H9 (cell line): ENCODE data around the gene FBXO11. TPM values are rescaled to one million over a fixed set of nuclear protein-coding genes. Genes with fewer than 3 reads are reported as not detected.

ENCODE experiments used
- DNase-seq: peaks from one replicate; pipeline ENCODE4 v3.0.0-alpha.2; 2017
- H2AFZ ChIP-seq: one replicate; pipeline ENCODE4 v1.6.1; 2013; ENCODE audit warnings: mild to moderate bottlenecking, low read length, control low read depth, moderate library complexity
- H2AK5ac ChIP-seq: 2 replicates; pipeline ENCODE4 v1.6.1; 2013; ENCODE audit warnings: low read length, control low read depth, mixed read lengths; ENCODE audit not compliant: insufficient read length
- H2BK120ac ChIP-seq: one replicate; pipeline ENCODE4 v1.6.1; 2013; ENCODE audit warnings: low read depth, mild to moderate bottlenecking, low read length, control low read depth, inconsistent platforms; ENCODE audit not compliant: poor library complexity, severe bottlenecking
- H2BK12ac ChIP-seq: 2 replicates; pipeline ENCODE4 v1.6.1; 2013; ENCODE audit warnings: low read length, control low read depth, mixed read lengths, low read depth; ENCODE audit not compliant: insufficient read length
- H2BK15ac ChIP-seq: 2 replicates; pipeline ENCODE4 v1.6.1; 2013; ENCODE audit warnings: low read depth, low read length, control low read depth
- H2BK20ac ChIP-seq: one replicate; pipeline ENCODE4 v1.6.1; 2013; ENCODE audit warnings: low read depth, mild to moderate bottlenecking, low read length, control low read depth, inconsistent platforms; ENCODE audit not compliant: poor library complexity, severe bottlenecking
- H2BK5ac ChIP-seq: 2 replicates; pipeline ENCODE4 v1.6.1; 2013; ENCODE audit warnings: low read length, control low read depth, mixed read lengths; ENCODE audit not compliant: insufficient read length
- H3K14ac ChIP-seq: 2 replicates; pipeline ENCODE4 v1.6.1; 2013; ENCODE audit warnings: low read length, control low read depth; ENCODE audit not compliant: insufficient read depth
- H3K18ac ChIP-seq: 2 replicates; pipeline ENCODE4 v1.6.1; 2013; ENCODE audit warnings: low read depth, mild to moderate bottlenecking, mixed read lengths, low read length, control low read depth; ENCODE audit not compliant: insufficient read length
- H3K23ac ChIP-seq: 2 replicates; pipeline ENCODE4 v1.6.1; 2013; ENCODE audit warnings: low read length, control low read depth, mixed read lengths, low read depth; ENCODE audit not compliant: insufficient read length
- H3K23me2 ChIP-seq: 2 replicates; pipeline ENCODE4 v1.6.1; 2013; ENCODE audit warnings: low read depth, mild to moderate bottlenecking, mixed read lengths, low read length, control low read depth; ENCODE audit not compliant: insufficient read length, poor library complexity, severe bottlenecking
- H3K27ac ChIP-seq: 2 replicates; pipeline ENCODE4 v1.5.1; 2013; ENCODE audit warnings: low read length, control low read depth, mixed read lengths, low read depth; ENCODE audit not compliant: insufficient read length
- H3K27me3 ChIP-seq: 2 replicates; pipeline ENCODE4 v1.6.1; 2013; ENCODE audit warnings: low read length, control low read depth, inconsistent platforms; ENCODE audit not compliant: insufficient read depth
- H3K4ac ChIP-seq: 2 replicates; pipeline ENCODE4 v1.6.1; 2013; ENCODE audit warnings: low read depth, mild to moderate bottlenecking, control low read depth, inconsistent platforms, low read length, moderate library complexity
- H3K4me1 ChIP-seq: 2 replicates; pipeline ENCODE4 v1.6.1; 2013; ENCODE audit warnings: low read length, control low read depth, inconsistent platforms; ENCODE audit not compliant: insufficient read depth
- H3K4me2 ChIP-seq: 2 replicates; pipeline ENCODE4 v1.6.1; 2013; ENCODE audit warnings: low read length, control low read depth, mixed read lengths; ENCODE audit not compliant: insufficient read length, insufficient read depth
- H3K56ac ChIP-seq: 2 replicates; pipeline ENCODE4 v1.6.1; 2013; ENCODE audit warnings: low read depth, mild to moderate bottlenecking, mixed read lengths, low read length, control low read depth; ENCODE audit not compliant: insufficient read length
- H3K79me1 ChIP-seq: 2 replicates; pipeline ENCODE4 v1.6.1; 2013; ENCODE audit warnings: low read depth, mild to moderate bottlenecking, moderate library complexity, low read length, control low read depth, inconsistent platforms; ENCODE audit not compliant: insufficient read depth, poor library complexity, severe bottlenecking
- H3K79me2 ChIP-seq: 2 replicates; pipeline ENCODE4 v1.6.1; 2013; ENCODE audit warnings: low read length, control low read depth, inconsistent platforms; ENCODE audit not compliant: insufficient read depth
- H3K9ac ChIP-seq: 2 replicates; pipeline ENCODE4 v1.6.1; 2013; ENCODE audit warnings: low read length, control low read depth, mixed read lengths; ENCODE audit not compliant: insufficient read length; ENCODE audit errors: extremely low read depth
- H3K9me3 ChIP-seq: one replicate; pipeline ENCODE4 v1.6.1; 2013; ENCODE audit warnings: low read depth, low read length, inconsistent platforms; ENCODE audit not compliant: control insufficient read depth
- H3T11ph ChIP-seq: one replicate; pipeline ENCODE4 v1.6.1; 2013; ENCODE audit warnings: mild to moderate bottlenecking, low read length, control low read depth, inconsistent platforms
- H4K20me1 ChIP-seq: one replicate; pipeline ENCODE4 v1.6.1; 2013; ENCODE audit not compliant: control insufficient read depth, insufficient read length, insufficient read depth
- H4K5ac ChIP-seq: 2 replicates; pipeline ENCODE4 v1.6.1; 2013; ENCODE audit warnings: low read depth, mild to moderate bottlenecking, mixed read lengths, low read length, control low read depth; ENCODE audit not compliant: insufficient read length
- H4K8ac ChIP-seq: replicated peaks from 2 replicates; pipeline ENCODE4 v1.6.1; 2013; ENCODE audit warnings: low read length, control low read depth, mixed read lengths, low read depth; ENCODE audit not compliant: insufficient read length
- H4K91ac ChIP-seq: 2 replicates; pipeline ENCODE4 v1.6.1; 2013; ENCODE audit warnings: low read depth, mild to moderate bottlenecking, moderate library complexity, mixed read lengths, low read length, control low read depth; ENCODE audit not compliant: insufficient read length
- H3K27ac Mint-ChIP-seq, 3 experiments: 2 replicates in 2 of 3; 3 replicates in 1 of 3; pipeline ENCODE4 v1.8.0; 2020 to 2021; ENCODE audit warnings: mixed read lengths in 3 of 3, mild to moderate bottlenecking in 1 of 3, moderate library complexity in 1 of 3
- H3K27me3 Mint-ChIP-seq: 2 replicates; pipeline ENCODE4 v1.8.0; 2021; ENCODE audit warnings: low read depth, mild to moderate bottlenecking, moderate library complexity, mixed read lengths
- H3K36me3 Mint-ChIP-seq, 3 experiments: 2 replicates in 2 of 3; 3 replicates in 1 of 3; pipeline ENCODE4 v1.8.0; 2020 to 2021; ENCODE audit warnings: low read depth in 3 of 3, mixed read lengths in 3 of 3; ENCODE audit not compliant: insufficient read depth in 1 of 3
- H3K4me1 Mint-ChIP-seq, 2 experiments: 2 replicates each; pipeline ENCODE4 v1.8.0; 2020; ENCODE audit warnings: mixed read lengths in 2 of 2
- H3K4me3 Mint-ChIP-seq, 2 experiments: 2 replicates in 1 of 2; 3 replicates in 1 of 2; pipeline ENCODE4 v1.8.0; 2020 to 2021; ENCODE audit warnings: mild to moderate bottlenecking in 2 of 2, mixed read lengths in 2 of 2, moderate library complexity in 1 of 2
- H3K9me3 Mint-ChIP-seq, 2 experiments: 2 replicates in 1 of 2; 3 replicates in 1 of 2; pipeline ENCODE4 v1.8.0; 2020; ENCODE audit warnings: mild to moderate bottlenecking in 2 of 2, mixed read lengths in 2 of 2, moderate library complexity in 1 of 2
- CTCF ChIP-seq: fragments of 200-600 bp; sonication (generic); conservative IDR thresholded peaks from 3 replicates; pipeline ENCODE4 v1.8.0; 2021; ENCODE audit warnings: antibody characterized with exemption, mild to moderate bottlenecking
- WGBS: extraction: QIAGEN DNeasy Blood & Tissue Kit; methylation state at CpG from one replicate; pipeline ENCODE4 v1.1.7; 2013; ENCODE audit warnings: missing lambda C conversion rate, low lambda C conversion rate, mixed read lengths; ENCODE audit not compliant: insufficient read length; ENCODE audit errors: extremely low coverage; 5-methylcytosine and 5-hydroxymethylcytosine counted together
- long read RNA-seq: library from polyadenylated mRNA; unstranded; transcript quantifications from one replicate; pipeline ENCODE4 v2.0.0, GENCODE V29; 2020
- total RNA-seq: library from RNA; stranded (reverse); gene quantifications from 2 replicates; pipeline ENCODE4 v1.2.1, GENCODE V29; 2021

FBXO11 gene
- 66.1 and 68.8 TPM in 2 replicates for total RNA-seq
- long read RNA-seq, full-length matches to known transcripts, result 13 of 46 reads
- long read RNA-seq, partial matches to known transcripts, result 14 of 46 reads
- long read RNA-seq, other reads (novel, unspliced or antisense), result 19 of 46 reads

DNA sequence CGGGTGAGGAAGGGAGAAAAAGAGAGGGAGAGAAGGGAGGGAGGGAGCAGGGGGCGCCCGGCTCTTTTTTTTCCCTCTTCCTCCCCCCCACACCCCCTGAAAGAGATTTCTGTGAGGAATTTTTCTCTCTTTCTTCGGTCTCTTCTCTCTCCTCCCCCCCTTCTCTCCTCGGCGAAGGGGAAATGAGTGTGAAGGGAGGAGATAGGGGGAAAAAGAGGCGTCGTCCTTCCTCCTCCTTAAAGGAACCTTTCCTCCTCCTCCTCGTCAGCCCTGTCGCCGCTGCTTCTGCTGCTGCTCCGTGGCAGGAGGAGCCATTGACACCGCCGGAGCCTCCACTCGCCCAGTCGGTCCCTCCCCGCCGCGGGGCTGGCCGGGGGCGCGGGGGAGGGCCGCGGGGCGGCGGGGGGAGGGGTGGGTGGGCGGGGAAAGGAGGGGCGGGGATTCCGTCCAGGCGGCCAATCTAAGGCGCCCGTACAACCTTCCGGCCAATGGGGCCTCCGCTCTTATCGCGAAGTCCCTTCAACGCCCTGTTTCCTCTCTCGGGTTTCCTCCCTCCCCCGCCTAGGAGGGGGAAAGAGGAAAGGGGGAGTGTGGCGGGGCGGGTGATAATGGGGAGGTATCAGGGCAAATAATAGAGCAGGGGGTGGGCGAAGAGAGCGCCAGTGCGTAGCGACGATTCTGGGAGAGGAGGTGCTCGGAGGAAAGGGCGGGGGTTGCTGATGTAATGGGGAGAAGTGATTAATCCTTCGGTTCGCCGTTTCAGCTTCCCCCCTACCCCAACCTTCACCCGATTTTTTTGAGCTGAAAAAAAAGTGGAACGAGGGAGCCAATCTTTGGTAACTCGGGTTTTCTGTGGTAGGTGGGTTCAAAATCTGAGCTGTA, at the start of gene FBXO11:
Gene FBXO11, minus strand, starts transcription at position 342 of the 882 bp plus-strand sequence. CDS start 778 bp downstream, outside the sequence.
- peak within 1 kb of the TSS; percentile 81 for H4K5ac ChIP-seq
- H3K4me2 ChIP-seq, result peak within 1 kb of the TSS; percentile 76
- H2BK120ac ChIP-seq, result peak within 1 kb of the TSS; percentile 95
- peak within 1 kb of the TSS; percentile 86 for H3K9ac ChIP-seq
- H3K4me3 Mint-ChIP-seq, result peak within 1 kb of the TSS; percentile 79 to 89
- H2BK20ac ChIP-seq, result no peak within 1 kb of the TSS
- no peaks in the 10 kb centered on the region for H4K20me1 ChIP-seq
- peak within 1 kb of the TSS; percentile 73 for H2AFZ ChIP-seq
- H2BK15ac ChIP-seq, result no peak within 1 kb of the TSS
- peaks cover 17% of the 10 kb centered on the region for H3K23me2 ChIP-seq
- no peak within 1 kb of the TSS for H2AK5ac ChIP-seq
- no peaks in the 10 kb centered on the region for H3K9me3 ChIP-seq
- H4K8ac ChIP-seq, result peak within 1 kb of the TSS; percentile 59
- peaks cover 0 to 2% of the 10 kb centered on the region in 2 experiments; a peak in 2 of 5 replicates for H3K9me3 Mint-ChIP-seq
- peak; percentile 73; the same call in 1 of the 3 replicates for TF ChIP-seq CTCF
- peak within 1 kb of the TSS; percentile 15 for H2BK12ac ChIP-seq
- peak within 1 kb of the TSS; percentile 97 for H3K14ac ChIP-seq
- H4K91ac ChIP-seq, result no peak within 1 kb of the TSS
- H3K18ac ChIP-seq, result peak within 1 kb of the TSS; percentile 92
- no peak within 1 kb of the TSS for H3K56ac ChIP-seq
- H3K27ac Mint-ChIP-seq, result peak within 1 kb of the TSS; percentile 98 to 99 (median 99)
- no peak within 1 kb of the TSS for H3T11ph ChIP-seq
- H3K36me3 Mint-ChIP-seq, result peaks cover 0 to 2% (median 0%) of the 10 kb centered on the region in 3 experiments; a peak in 2 of 7 replicates
- H3K4ac ChIP-seq, result no peak within 1 kb of the TSS; the same call in 1 of the 2 replicates
- H3K79me1 ChIP-seq, result no peaks in the 10 kb centered on the region
- peak within 1 kb of the TSS; percentile 61 for H2BK5ac ChIP-seq
- no peaks in the 10 kb centered on the region for H3K4me1 ChIP-seq
- no peak within 1 kb of the TSS for H3K23ac ChIP-seq
- H3K4me1 Mint-ChIP-seq, result peaks cover 23% of the 10 kb centered on the region in 2 experiments
- no peaks in the 10 kb centered on the region for H3K27me3 Mint-ChIP-seq
- peaks cover 26% of the 10 kb centered on the region; the same call in 1 of the 2 replicates for H3K79me2 ChIP-seq
- WGBS, result no CpG with 5 or more reads among the region's 54 CpGs
- H3K27me3 ChIP-seq, result no peaks in the 10 kb centered on the region
- peak; percentile 98 for DNase-seq
- peak within 1 kb of the TSS; percentile 99 for H3K27ac ChIP-seq
